Measurements from ENCODE around the gene DNAJC17.

Gene DNAJC17

GRCh38 chr15:40737048-40737447 is 70.2 kb downstream of the DNAJC17 start:
- DNase-seq (ENCODE audit: low spot score) = no peak

DNA sequence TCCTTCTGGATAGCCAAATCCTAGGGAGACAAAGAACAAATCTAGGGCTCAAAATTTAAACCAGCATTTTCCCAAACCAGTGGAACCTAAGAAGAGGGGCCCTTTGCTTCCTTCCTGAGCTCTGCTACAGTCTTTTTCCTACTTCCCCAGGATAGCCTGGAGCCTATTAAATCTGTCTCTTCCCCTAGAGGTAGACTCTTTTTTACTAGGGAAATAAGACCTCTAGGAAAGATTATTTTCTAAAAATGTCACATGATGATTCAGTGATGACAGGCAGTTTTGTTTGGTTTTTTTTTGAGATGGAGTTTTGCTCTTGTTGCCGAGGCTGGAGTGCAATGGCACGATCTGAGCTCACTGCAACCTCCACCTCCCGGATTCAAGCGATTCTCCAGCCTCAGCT is 70.7 kb downstream of the DNAJC17 start:
- no peak for DNase-seq (ENCODE audit: low spot score)

DNA sequence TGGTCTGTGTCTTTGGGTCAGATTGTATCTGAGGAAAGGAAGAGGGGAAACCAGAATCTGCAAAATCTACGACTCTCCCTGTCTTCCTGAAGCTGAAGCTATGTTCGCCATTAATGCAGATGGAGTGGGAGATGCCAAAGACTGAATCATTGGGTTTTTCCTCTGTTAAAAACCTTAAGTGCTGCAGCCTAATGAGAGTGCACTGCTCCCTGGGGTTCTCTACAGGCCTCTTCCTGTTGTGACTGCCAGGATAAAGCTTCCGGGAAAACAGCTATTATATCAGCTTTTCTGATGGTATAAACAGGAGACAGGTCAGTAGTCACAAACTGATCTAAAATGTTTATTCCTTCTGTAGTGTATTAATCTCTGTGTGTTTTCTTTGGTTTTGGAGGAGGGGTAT is 76.2 kb downstream of the DNAJC17 start:
- no peak for DNase-seq (ENCODE audit: low spot score)

- DNase-seq (ENCODE audit: low spot score) = no peak
Observed at GRCh38 chr15:40723919-40724318, 83.4 kb downstream of the DNAJC17 start.

GRCh38 chr15:40722934-40723333 is 84.3 kb downstream of the DNAJC17 start:
- no peak for DNase-seq (ENCODE audit: low spot score)

DNA sequence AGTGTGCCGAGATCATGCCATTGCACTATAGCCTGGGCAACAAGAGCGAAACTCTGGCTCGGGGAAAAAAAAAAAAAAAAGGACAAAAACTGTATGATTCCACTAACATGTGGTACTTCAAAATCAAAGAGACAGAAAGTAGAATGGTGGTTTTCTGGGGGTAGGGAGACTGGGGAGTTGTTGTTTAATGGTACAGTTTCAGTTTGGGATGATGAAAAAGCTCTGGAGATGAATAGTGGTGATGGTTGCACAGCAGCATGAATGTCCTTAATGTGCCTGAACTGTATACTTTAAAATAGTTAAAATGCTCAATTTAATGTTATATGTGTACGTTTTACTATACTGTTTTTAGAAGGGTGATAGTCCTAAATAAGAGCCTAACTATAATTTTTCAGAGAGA is 84.9 kb downstream of the DNAJC17 start:
- no peak for DNase-seq (ENCODE audit: low spot score)

GRCh38 chr15:40721701-40722100 is 85.6 kb downstream of the DNAJC17 start:
- no peak for DNase-seq (ENCODE audit: low spot score)

DNA sequence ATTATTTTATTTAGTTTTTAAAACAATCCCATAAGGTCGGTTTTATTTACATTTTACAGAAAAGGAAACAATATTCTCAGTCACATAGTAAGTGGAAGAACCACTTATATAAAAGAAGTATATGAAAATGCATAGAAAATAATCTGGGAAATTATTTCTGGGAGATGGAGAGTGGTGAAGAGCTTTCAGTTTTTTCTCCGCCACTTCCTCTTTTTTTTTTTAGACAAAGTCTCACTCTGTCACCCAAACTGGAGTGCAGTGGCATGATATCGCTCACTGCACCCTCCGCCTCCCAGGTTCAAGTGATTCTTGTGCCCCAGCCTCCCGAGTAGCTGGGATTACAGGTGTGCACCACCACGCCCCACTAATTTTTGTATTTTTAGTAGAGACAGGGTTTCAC is 91.1 kb downstream of the DNAJC17 start:
- DNase-seq (ENCODE audit: low spot score) = no peak

Measured in CD4-positive, alpha-beta T cell treated with Interleukin-2 at 100 ng/mL for 4 hours (primary cell).